Naive B cell (primary cell): ENCODE data around the gene RPL37A. TPM values are rescaled to one million over a fixed set of nuclear protein-coding genes. Genes with fewer than 3 reads are reported as not detected.

Experiments used
- ATAC-seq, 2 donors: fragments of 150-1000 bp; cut with Tn5 transposase; 2 replicates each; pipeline ENCODE4 v1.10.0; 2021; ENCODE audit warnings: low read depth in 2 of 2, mild to moderate bottlenecking in 2 of 2, moderate library complexity in 2 of 2
- DNase-seq: peaks from one replicate; pipeline ENCODE4 v3.0.0; 2022
- H3K27ac Mint-ChIP-seq, 6 donors: one replicate each; pipeline ENCODE4 v1.8.0; 2020 to 2022; ENCODE audit warnings: mild to moderate bottlenecking in 6 of 6, mixed read lengths in 6 of 6, moderate library complexity in 5 of 6, inconsistent platforms in 2 of 6
- H3K27me3 Mint-ChIP-seq, 3 donors: one replicate each; pipeline ENCODE4 v1.8.0; 2021 to 2022; ENCODE audit warnings: mixed read lengths in 3 of 3, mild to moderate bottlenecking in 1 of 3
- H3K36me3 Mint-ChIP-seq, 2 donors: one replicate each; pipeline ENCODE4 v1.8.0; 2020 to 2022; ENCODE audit warnings: mixed read lengths in 2 of 2, inconsistent platforms in 1 of 2, mild to moderate bottlenecking in 1 of 2
- H3K4me1 Mint-ChIP-seq, 3 donors: one replicate each; pipeline ENCODE4 v1.8.0; 2020 to 2022; ENCODE audit warnings: mixed read lengths in 3 of 3, inconsistent platforms in 1 of 3, mild to moderate bottlenecking in 1 of 3, moderate library complexity in 1 of 3
- H3K4me3 Mint-ChIP-seq, 8 donors: one replicate each; pipeline ENCODE4 v1.8.0; 2020 to 2022; ENCODE audit warnings: mild to moderate bottlenecking in 8 of 8, mixed read lengths in 8 of 8, moderate library complexity in 8 of 8, inconsistent platforms in 2 of 8
- H3K9me3 Mint-ChIP-seq, 7 donors: one replicate each; pipeline ENCODE4 v1.8.0; 2020 to 2022; ENCODE audit warnings: mixed read lengths in 7 of 7, mild to moderate bottlenecking in 5 of 7, inconsistent platforms in 2 of 7, moderate library complexity in 1 of 7
- polyA plus RNA-seq, 6 donors: library from polyadenylated mRNA; unstranded; fragments of 300-500 nt; fragmentation: Illumina TruSeq; gene quantifications; one replicate each; pipeline ENCODE4 v1.2.3, GENCODE V29; 2021; ENCODE audit warnings: low read depth in 6 of 6

RPL37A gene
- polyA plus RNA-seq, 6 donors from 2014 or later: 1,779 to 4,557 (median 3,922) TPM

- H3K4me1 Mint-ChIP-seq: peaks cover 7 to 20% (median 11%) of the 10 kb centered on the region in 3 donors
- H3K27ac Mint-ChIP-seq: no peak overlapping the region
- H3K9me3 Mint-ChIP-seq: no peaks in the 10 kb centered on the region
- no peak for ATAC-seq
- H3K27me3 Mint-ChIP-seq: no peaks in the 10 kb centered on the region
- no peak overlapping the region for H3K4me3 Mint-ChIP-seq
- no peak for DNase-seq
- peaks cover 11 to 17% of the 10 kb centered on the region in 2 donors for H3K36me3 Mint-ChIP-seq
These were observed 21.2 kb upstream of the RPL37A start for GRCh38 chr2:216477283-216478035.

GRCh38 chr2:216478151-216478550 is 20.5 kb upstream of the RPL37A start:
- Mint-ChIP-seq H3K27ac (no peak overlapping the region), H3K27me3 (no peaks in the 10 kb centered on the region), H3K4me3 (no peak overlapping the region), H3K9me3 (no peaks in the 10 kb centered on the region), H3K4me1 (peaks cover 7 to 20% (median 11%) of the 10 kb centered on the region in 3 donors), H3K36me3 (peaks cover 11 to 20% of the 10 kb centered on the region in 2 donors)
- DNase-seq (no peak), ATAC-seq (no peak)

GRCh38 chr2:216478791-216479190 is 19.9 kb upstream of the RPL37A start:
- no peak overlapping the region for H3K4me3 Mint-ChIP-seq
- no peak overlapping the region for H3K27ac Mint-ChIP-seq
- H3K27me3 Mint-ChIP-seq: no peaks in the 10 kb centered on the region
- DNase-seq (no peak), ATAC-seq (no peak)
- peaks cover 7 to 20% (median 11%) of the 10 kb centered on the region in 3 donors for H3K4me1 Mint-ChIP-seq
- no peaks in the 10 kb centered on the region for H3K9me3 Mint-ChIP-seq
- peaks cover 11 to 20% of the 10 kb centered on the region in 2 donors for H3K36me3 Mint-ChIP-seq

- no peaks in the 10 kb centered on the region for H3K9me3 Mint-ChIP-seq
- H3K27ac Mint-ChIP-seq: no peak overlapping the region
- H3K27me3 Mint-ChIP-seq: no peaks in the 10 kb centered on the region
- H3K4me3 Mint-ChIP-seq: no peak overlapping the region
- peaks cover 11 to 20% of the 10 kb centered on the region in 2 donors for H3K36me3 Mint-ChIP-seq
- ATAC-seq (no peak), DNase-seq (no peak)
- peaks cover 5 to 12% (median 6%) of the 10 kb centered on the region in 3 donors for H3K4me1 Mint-ChIP-seq
These were observed 18.4 kb upstream of the RPL37A start for GRCh38 chr2:216480221-216480620.

GRCh38 chr2:216482640-216483039 is 16.0 kb upstream of the RPL37A start:
- no peaks in the 10 kb centered on the region for H3K27me3 Mint-ChIP-seq
- no peak for DNase-seq
- H3K27ac Mint-ChIP-seq: no peak overlapping the region

GRCh38 chr2:216485237-216485636 is 13.4 kb upstream of the RPL37A start:
- Mint-ChIP-seq H3K4me1 (peaks cover 2 to 9% (median 2%) of the 10 kb centered on the region in 3 donors), H3K27me3 (no peaks in the 10 kb centered on the region), H3K9me3 (no peaks in the 10 kb centered on the region), H3K4me3 (no peak overlapping the region), H3K36me3 (peaks cover 9 to 18% of the 10 kb centered on the region in 2 donors), H3K27ac (no peak overlapping the region)
- ATAC-seq (no peak), DNase-seq (no peak)

More at GRCh38 chr2:216482640-216483039, 16.0 kb upstream of the RPL37A start:
- Mint-ChIP-seq H3K9me3 (no peaks in the 10 kb centered on the region), H3K4me1 (no peaks in the 10 kb centered on the region), H3K4me3 (no peak overlapping the region), H3K36me3 (peaks cover 11 to 20% of the 10 kb centered on the region in 2 donors)
- no peak for ATAC-seq

GRCh38 chr2:216485745-216486144 is 12.9 kb upstream of the RPL37A start:
- Mint-ChIP-seq H3K27ac (peak overlapping the region in 1 of 6 donors; percentile 33), H3K9me3 (no peaks in the 10 kb centered on the region), H3K4me3 (no peak overlapping the region), H3K4me1 (peaks cover 2 to 9% (median 7%) of the 10 kb centered on the region in 3 donors), H3K36me3 (peaks cover 4 to 13% of the 10 kb centered on the region in 2 donors), H3K27me3 (no peaks in the 10 kb centered on the region)
- DNase-seq: no peak
- ATAC-seq: no peak

GRCh38 chr2:216486271-216486670 is 12.4 kb upstream of the RPL37A start:
- Mint-ChIP-seq H3K9me3 (no peaks in the 10 kb centered on the region), H3K4me3 (no peak overlapping the region), H3K36me3 (peaks cover 0 to 11% of the 10 kb centered on the region in 2 donors), H3K27me3 (no peaks in the 10 kb centered on the region), H3K4me1 (peaks cover 2 to 10% (median 9%) of the 10 kb centered on the region in 3 donors), H3K27ac (peak overlapping the region in 1 of 6 donors; percentile 33)
- DNase-seq (no peak), ATAC-seq (no peak)

- Mint-ChIP-seq H3K4me3 (no peak overlapping the region), H3K4me1 (peaks cover 4 to 12% (median 10%) of the 10 kb centered on the region in 3 donors), H3K36me3 (peaks cover 0 to 10% of the 10 kb centered on the region in 2 donors), H3K27me3 (no peaks in the 10 kb centered on the region), H3K27ac (no peak overlapping the region), H3K9me3 (peaks cover 0 to under 1% (median 0%) of the 10 kb centered on the region in 7 donors)
- ATAC-seq: no peak
- no peak for DNase-seq
These were observed 11.9 kb upstream of the RPL37A start for GRCh38 chr2:216486708-216487107.

- ATAC-seq (no peak), DNase-seq (no peak)
- H3K36me3 Mint-ChIP-seq: no peaks in the 10 kb centered on the region
- H3K4me1 Mint-ChIP-seq: peaks cover 23 to 36% (median 35%) of the 10 kb centered on the region in 3 donors
- peak overlapping the region in 2 of 6 donors; percentile 37 to 69 for H3K27ac Mint-ChIP-seq
- H3K4me3 Mint-ChIP-seq: no peak overlapping the region
- peaks cover 0 to 4% (median 0%) of the 10 kb centered on the region in 7 donors for H3K9me3 Mint-ChIP-seq
- no peaks in the 10 kb centered on the region for H3K27me3 Mint-ChIP-seq
These were observed 8.6 kb upstream of the RPL37A start for GRCh38 chr2:216490061-216490460.

GRCh38 chr2:216491793-216492596 is 6.6 kb upstream of the RPL37A start:
- DNase-seq (peak; percentile 42), ATAC-seq (peak; percentile 86 to 88)
- H3K9me3 Mint-ChIP-seq: peaks cover 0 to 4% (median 0%) of the 10 kb centered on the region in 7 donors
- peak overlapping the region; percentile 66 to 93 (median 84) for H3K27ac Mint-ChIP-seq
- H3K4me3 Mint-ChIP-seq: peak overlapping the region in 7 of 8 donors; percentile 44 to 89 (median 76)
- H3K27me3 Mint-ChIP-seq: no peaks in the 10 kb centered on the region
- H3K4me1 Mint-ChIP-seq: peaks cover 23 to 36% (median 35%) of the 10 kb centered on the region in 3 donors
- no peaks in the 10 kb centered on the region for H3K36me3 Mint-ChIP-seq

GRCh38 chr2:216492597-216493333 is 5.9 kb upstream of the RPL37A start:
- Mint-ChIP-seq H3K4me3 (peak overlapping the region; percentile 1 to 89 (median 74)), H3K27me3 (no peaks in the 10 kb centered on the region), H3K27ac (peak overlapping the region; percentile 66 to 93 (median 84)), H3K36me3 (no peaks in the 10 kb centered on the region), H3K4me1 (peaks cover 25 to 42% (median 41%) of the 10 kb centered on the region in 3 donors), H3K9me3 (peaks cover 0 to 4% (median 0%) of the 10 kb centered on the region in 7 donors)
- ATAC-seq (no peak), DNase-seq (no peak)

GRCh38 chr2:216493334-216493685 is 5.3 kb upstream of the RPL37A start:
- H3K9me3 Mint-ChIP-seq: peaks cover 0 to 4% (median 0%) of the 10 kb centered on the region in 7 donors
- ATAC-seq: no peak
- DNase-seq: no peak
- H3K27me3 Mint-ChIP-seq: no peaks in the 10 kb centered on the region
- peak overlapping the region in 4 of 8 donors; percentile 1 to 71 (median 30) for H3K4me3 Mint-ChIP-seq
- peaks cover 31 to 48% (median 44%) of the 10 kb centered on the region in 3 donors for H3K4me1 Mint-ChIP-seq
- peak overlapping the region in 4 of 6 donors; percentile 5 to 81 (median 68) for H3K27ac Mint-ChIP-seq
- no peaks in the 10 kb centered on the region for H3K36me3 Mint-ChIP-seq
